ENCODE data around the gene PARP15.

Gene PARP15

GRCh38 chr3:122572940-122573412 lies 4.5 kb upstream of the PARP15 start:
- no peak overlapping the region for H3K4me3 ChIP-seq (ENCODE audit: low read length)
- DNase-seq (ENCODE audit: low read depth) = peak; percentile 55
- TF ChIP-seq, protein P1, sequence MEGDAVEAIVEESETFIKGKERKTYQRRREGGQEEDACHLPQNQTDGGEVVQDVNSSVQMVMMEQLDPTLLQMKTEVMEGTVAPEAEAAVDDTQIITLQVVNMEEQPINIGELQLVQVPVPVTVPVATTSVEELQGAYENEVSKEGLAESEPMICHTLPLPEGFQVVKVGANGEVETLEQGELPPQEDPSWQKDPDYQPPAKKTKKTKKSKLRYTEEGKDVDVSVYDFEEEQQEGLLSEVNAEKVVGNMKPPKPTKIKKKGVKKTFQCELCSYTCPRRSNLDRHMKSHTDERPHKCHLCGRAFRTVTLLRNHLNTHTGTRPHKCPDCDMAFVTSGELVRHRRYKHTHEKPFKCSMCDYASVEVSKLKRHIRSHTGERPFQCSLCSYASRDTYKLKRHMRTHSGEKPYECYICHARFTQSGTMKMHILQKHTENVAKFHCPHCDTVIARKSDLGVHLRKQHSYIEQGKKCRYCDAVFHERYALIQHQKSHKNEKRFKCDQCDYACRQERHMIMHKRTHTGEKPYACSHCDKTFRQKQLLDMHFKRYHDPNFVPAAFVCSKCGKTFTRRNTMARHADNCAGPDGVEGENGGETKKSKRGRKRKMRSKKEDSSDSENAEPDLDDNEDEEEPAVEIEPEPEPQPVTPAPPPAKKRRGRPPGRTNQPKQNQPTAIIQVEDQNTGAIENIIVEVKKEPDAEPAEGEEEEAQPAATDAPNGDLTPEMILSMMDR (conservative IDR thresholded peaks at IDR 0.05; ENCODE audit: low read depth, low read length) = no peak

GRCh38 chr3:122576174-122576940 lies 1.1 kb upstream of the PARP15 start:
- H3K4me3 ChIP-seq (ENCODE audit: low read length) = no peak overlapping the region
- TF ChIP-seq, protein P1 (conservative IDR thresholded peaks at IDR 0.05; ENCODE audit: low read depth, low read length) = no peak
- DNase-seq (ENCODE audit: low read depth) = no peak

GRCh38 chr3:122578069-122578740 lies 755 bp downstream of the PARP15 start:
- TF ChIP-seq, protein P1 (conservative IDR thresholded peaks at IDR 0.05; ENCODE audit: low read depth, low read length) = no peak

DNA sequence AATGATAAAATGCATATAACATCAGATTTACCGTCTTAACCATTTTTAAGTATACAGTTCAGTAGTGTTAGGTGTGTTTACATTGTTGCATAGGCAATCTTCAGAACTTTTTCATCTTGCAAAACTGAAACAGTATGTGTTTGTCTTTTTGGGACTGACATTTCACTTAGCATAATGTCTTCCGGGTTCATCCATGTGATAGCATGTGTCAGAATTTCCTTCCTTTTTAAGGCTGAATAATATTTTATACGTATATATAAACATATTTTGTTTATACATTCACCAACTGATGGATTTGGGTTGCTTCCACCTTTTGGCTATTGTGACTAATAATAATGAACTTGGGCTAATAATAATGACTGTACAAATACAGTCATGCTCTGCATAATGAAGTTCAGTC lies 3.0 kb downstream of the PARP15 start:
- DNase-seq (ENCODE audit: low read depth) = no peak
- TF ChIP-seq, protein P1 (conservative IDR thresholded peaks at IDR 0.05; ENCODE audit: low read depth, low read length) = no peak
- H3K4me3 ChIP-seq (ENCODE audit: low read length) = no peak overlapping the region

More at GRCh38 chr3:122578069-122578740, 755 bp downstream of the PARP15 start:
- H3K4me3 ChIP-seq (ENCODE audit: low read length) = peak overlapping the region; percentile 48
- DNase-seq (ENCODE audit: low read depth) = no peak

DNA sequence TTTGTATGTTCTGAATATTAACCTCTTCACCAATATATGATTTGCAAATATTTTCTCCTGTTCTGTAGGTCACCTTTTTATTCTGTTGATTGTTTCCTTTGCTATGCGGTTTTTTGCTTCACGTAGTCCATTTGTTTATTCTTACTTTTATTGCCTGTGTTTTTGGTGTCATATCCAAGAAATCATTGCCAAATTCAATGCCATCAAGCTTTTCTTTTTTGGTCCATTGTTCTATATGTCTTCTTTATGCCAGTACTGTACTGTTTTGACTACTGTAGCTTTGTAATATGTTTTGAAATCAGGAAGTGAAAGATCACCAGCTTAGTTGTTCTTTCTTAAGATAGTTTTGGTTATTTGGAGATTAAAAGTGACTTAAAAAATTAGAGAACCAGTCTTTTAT lies 4.2 kb downstream of the PARP15 start:
- TF ChIP-seq, protein P1 (conservative IDR thresholded peaks at IDR 0.05; ENCODE audit: low read depth, low read length) = no peak
- DNase-seq (ENCODE audit: low read depth) = no peak
- no peak overlapping the region for H3K4me3 ChIP-seq (ENCODE audit: low read length)

GRCh38 chr3:122582390-122582789 lies 4.9 kb downstream of the PARP15 start:
- no peak overlapping the region for H3K4me3 ChIP-seq (ENCODE audit: low read length)
- TF ChIP-seq, protein P1 (conservative IDR thresholded peaks at IDR 0.05; ENCODE audit: low read depth, low read length) = no peak
- no peak for DNase-seq (ENCODE audit: low read depth)
